Stimulated activated naive CD4-positive, alpha-beta T cell treated with Interleukin-2 at 50 U/mL for 16 hours (primary cell): ENCODE measurements around the gene HAUS7.
A peak's percentile ranks its signal among the peaks of the same experiment; 100 is the strongest.

Experiments
- DNase-seq: peaks from one replicate; lab custom pipeline; 2025; lab: John Stamatoyannopoulos, UW

HAUS7 gene

DNA sequence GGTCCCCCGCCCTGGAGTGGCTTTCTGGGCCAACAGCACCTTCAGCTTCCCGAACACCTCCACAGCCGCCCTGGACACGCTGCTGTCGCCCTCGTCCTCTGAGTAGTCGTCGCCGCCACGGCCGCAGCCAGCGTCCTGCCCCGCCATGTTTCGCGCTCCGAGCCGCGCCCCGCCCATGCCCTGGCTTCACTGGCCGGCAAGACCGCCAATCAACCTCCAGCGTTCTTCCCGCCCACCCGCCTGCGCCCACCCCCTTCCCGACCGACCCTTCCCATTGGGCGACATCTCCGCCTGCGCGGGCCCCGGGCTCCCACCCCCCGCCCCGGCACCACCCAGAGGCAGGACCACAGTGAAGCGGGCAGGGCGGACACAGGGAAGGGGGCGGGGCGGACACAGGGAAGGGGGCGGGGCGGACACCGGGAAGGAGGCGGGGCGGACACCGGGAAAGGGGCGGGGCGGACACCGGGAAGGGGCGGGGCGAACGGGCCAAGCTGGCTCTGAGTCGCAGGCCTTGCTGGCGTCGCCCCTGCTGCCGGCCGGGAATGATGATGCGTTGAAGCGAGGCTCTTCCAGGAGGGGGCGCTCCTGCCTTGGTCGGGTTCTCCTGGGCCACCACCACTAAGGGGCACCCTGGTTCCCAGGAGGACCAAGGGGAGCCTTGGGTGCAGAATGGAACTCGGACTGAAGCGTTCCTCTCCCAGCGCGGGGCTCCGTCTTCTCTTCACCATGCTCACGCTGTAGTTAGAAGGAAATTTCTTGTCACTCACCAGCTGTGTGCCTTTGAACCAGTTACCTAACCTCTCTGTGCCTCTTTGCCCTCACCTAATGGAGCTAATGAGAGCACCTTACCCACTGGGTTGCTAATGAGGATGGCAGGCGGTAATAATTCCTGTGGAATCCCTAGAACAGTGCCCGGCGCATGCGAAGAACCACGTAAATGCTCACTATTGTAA is at the start of gene HAUS7:
HAUS7 (minus strand) TSS at position 166 of the 953 bp plus-strand sequence; CDS start at position 147, 19 bp downstream.
- DNase-seq = peak; percentile 89

DNA sequence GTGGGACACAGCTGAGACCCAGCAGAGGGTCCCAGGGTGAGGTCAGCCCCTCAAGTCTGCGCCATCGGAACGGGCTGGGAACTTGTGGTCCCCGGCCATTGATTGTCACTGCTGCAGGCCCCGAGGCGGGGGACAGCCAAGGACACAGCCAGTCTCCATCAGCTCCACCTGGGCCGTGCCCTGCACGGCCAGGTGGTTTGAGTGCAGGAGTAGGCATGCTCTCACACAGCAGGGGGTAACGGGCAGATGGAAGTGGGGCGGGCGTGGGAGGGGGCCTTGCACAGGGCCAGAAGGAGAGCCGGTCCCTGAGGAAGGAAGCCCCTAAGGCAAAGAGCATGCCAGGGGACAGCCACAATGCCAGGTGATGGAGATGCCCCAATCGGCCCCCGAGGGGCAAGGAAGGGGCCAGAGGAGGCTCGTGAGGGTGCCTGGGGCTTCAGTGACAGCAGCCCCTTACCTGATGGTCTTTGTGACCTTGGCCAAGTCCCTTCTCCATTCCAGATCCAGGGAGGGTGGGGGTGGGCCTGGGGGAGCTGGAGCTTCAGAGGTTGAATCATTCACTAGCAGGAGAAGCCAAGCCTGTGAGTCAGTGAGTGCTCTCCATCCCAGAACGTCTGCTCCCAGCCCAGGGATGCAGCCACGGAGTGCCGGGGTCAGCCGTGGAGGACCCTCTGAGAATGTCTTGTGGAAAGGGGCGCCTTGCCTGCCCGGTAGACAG is 49.4 kb upstream of the HAUS7 start:
- DNase-seq = no peak

GRCh38 chrX:153517946-153518834 is 47.8 kb upstream of the HAUS7 start:
- no peak for DNase-seq

DNA sequence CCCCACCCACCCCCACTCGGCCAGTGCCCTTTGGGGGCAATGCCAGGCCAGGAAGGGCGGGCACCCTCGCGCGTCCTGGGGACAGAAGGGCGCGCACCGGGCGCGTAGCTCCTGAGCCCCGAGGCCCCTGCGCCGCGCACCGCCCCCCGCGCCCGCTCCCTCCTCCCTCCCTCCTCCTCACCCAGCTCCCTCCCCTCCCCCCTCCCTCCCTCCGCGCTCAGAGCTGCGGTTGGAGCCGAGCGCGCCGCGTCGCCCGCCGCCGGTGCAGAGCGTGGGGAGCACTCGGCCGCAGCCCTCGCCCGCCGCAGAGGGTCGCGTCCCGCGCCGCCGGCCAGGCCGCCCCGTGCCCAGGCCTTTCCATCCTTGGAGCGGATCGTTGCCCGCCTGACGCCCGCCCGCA is 47.0 kb upstream of the HAUS7 start, which contains the start of gene ATP2B3:
ATP2B3 (plus strand) TSS at position 220 of the 400 bp plus-strand sequence. CDS start 18,606 bp downstream, outside the sequence.
- DNase-seq = no peak

GRCh38 chrX:153516073-153516472 is 45.7 kb upstream of the HAUS7 start:
- no peak for DNase-seq

DNA sequence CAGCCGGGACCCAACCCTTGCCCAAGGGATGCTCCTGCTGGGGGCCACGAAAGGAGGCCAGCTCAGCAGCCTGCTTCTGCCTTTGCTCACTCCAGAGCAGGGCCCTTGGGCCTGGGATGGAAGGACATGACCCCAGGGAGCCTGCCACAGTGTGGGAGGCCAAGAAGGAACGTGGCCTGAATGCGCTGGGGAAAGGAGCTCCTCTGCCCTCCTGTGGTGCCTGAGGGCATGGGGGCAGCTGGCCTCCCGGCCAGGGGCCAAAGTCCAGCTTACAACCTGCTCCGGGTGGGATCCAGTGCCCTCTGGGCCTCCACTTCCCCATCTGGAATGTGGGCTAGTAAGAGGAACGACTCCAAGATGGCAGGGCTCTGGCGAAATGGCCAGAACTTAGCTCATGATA is 45.1 kb upstream of the HAUS7 start:
- DNase-seq = no peak

DNA sequence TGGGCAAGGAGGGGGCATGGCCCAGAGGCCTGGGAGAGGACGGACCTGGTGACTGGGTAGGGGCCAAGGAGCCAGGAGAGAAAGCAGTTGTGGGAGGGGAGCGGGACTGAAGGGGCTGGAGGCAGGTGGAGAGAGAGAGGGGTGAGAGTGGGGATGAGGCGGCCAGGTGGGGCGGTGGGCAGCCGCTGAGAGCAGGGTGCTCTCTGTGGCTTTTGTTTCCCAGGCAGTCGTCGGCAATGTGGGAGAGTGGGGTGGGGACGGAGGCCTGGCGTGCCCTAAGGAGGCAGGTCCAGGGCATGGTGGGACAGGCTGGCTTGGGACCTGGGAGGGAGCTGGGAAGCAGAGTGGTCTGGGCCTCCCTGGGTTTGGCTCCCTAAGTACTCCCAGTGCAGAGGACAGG is 43.9 kb upstream of the HAUS7 start:
- DNase-seq = no peak

GRCh38 chrX:153513265-153513664 is 42.9 kb upstream of the HAUS7 start:
- no peak for DNase-seq

GRCh38 chrX:153512501-153512893 is 42.1 kb upstream of the HAUS7 start:
- no peak for DNase-seq

DNA sequence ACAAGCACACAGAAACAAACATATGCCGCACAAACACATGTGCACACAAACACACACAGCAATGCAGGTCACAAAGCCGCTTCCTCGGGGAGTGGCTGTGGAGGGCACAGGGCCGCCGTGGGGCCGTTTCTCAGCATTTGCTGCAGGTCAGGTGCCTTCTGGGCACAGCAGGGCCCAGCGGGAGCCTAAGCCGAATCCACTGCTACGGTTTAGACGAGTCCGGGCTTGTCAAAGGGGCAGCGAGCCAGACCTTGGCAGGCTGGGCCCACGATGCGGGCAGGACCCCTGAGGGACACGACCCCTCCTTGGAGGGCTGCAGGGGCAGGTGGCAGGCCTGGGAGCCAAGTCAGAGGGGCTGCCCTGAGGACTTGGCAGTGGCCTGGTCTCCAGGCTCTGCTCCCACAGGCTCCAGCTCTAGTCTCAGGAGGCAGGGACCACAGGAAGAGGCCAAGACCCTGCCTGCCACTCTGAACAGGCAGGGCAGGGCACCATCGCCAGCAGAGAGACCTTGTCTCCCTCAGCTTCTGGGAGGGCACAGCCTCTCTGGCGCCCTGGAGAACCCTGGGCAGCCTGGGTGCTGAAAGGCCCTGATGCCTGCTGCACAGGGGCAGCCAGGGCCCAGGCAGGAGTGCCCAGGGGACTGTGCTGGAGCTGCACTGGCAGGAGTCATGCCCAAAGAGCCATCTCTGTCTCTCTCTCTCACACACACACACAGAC is 41.6 kb upstream of the HAUS7 start:
- DNase-seq = no peak

DNA sequence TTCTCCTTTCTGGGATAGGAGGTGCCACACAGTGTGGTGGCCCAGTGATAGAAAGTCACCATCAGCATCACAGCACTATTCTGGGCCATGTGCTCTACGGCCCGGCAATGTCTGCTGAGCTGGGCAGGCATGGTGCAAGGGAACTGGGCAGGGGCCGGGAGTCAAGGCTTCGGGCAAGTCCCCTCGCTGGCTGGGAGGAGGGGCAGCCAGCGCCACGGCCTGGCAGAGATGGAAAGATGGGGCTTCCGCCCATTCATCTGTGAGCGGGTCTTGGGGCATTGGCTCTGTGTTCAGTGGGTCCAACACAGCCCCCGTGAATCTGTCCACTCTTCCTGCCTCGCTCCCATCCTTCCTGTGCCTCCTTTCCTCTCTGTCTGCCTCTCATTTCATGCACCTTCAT is 40.0 kb upstream of the HAUS7 start:
- DNase-seq = no peak

DNA sequence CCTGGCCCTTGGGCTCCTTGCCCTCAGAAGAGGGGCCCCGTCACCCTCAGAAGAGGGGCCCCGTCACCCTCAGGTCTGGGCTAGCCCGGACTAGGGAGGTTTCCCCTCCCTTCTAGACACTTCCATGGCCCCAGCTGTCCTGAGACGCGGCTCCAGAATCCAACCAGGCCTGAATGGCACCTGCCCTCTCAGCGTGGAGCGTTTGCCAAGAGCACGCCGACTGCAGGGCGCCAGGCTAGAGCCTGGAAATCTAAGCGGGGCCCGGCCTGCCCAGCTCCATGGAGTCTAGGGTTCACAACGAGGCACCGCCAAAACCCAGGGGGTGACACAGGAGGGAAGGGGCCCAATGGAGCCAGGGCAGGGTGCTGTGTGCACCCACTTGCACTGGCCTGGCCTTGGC is 39.2 kb upstream of the HAUS7 start:
- DNase-seq = no peak

DNA sequence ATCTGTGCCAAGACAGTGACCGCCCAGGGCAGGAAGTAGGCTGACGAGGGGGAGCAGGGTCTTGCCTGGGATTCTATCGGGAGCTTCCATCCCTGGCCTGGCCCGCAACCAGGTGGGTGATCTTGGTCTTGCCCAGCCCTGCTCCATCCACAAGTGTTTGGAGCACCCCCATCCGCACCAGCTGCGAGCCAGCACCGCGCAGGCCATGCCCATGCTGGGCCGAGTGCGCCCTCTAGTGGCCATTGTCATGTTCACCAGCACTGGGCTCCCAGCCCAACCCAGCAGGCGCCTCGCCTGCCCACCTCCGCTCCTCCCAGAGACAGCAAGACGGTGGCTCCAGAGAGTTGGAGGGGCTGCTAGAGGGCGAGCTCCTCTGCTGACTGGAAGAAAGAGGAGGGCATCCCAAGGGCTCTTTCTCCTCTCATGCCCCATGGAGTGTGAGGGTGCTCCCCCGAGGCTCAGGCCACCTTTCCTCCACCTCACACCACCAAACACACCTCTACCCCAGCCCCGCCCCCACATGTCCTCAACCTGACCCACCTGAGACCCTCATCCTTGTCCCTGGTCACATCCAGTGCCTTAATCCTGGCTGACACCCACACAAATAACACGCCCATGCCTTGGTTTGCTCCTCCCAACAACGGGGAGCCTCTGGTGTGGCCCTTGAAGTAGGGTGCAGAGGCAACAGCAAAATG is 37.3 kb upstream of the HAUS7 start:
- peak; percentile 68 for DNase-seq

GRCh38 chrX:153505361-153505760 is 35.0 kb upstream of the HAUS7 start:
- DNase-seq = no peak

DNA sequence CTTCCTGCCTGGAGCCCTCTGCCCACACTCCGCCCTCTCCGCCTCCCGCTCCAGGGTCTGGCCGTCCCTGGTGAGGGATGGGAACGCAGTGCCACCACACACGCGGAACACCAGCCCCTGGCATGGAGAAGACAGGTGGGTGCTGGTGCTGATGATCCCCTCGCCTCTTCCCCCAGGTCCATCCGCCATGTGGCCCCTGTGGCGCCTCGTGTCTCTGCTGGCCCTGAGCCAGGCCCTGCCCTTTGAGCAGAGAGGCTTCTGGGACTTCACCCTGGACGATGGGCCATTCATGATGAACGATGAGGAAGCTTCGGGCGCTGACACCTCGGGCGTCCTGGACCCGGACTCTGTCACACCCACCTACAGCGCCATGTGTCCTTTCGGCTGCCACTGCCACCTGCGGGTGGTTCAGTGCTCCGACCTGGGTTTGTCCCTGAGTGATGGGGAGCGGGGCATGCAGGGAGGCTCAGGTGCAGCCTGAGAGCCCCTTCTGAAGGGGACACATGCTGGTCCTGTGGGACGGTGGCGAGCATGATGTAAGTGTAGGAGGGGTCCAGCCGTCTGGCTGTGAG is 34.2 kb upstream of the HAUS7 start:
- DNase-seq = no peak

- no peak for DNase-seq
Observed at GRCh38 chrX:153502796-153503195, 32.4 kb upstream of the HAUS7 start.

- no peak for DNase-seq
Observed at GRCh38 chrX:153502131-153502530, 31.8 kb upstream of the HAUS7 start.

GRCh38 chrX:153501530-153501929 is 31.2 kb upstream of the HAUS7 start:
- no peak for DNase-seq

DNA sequence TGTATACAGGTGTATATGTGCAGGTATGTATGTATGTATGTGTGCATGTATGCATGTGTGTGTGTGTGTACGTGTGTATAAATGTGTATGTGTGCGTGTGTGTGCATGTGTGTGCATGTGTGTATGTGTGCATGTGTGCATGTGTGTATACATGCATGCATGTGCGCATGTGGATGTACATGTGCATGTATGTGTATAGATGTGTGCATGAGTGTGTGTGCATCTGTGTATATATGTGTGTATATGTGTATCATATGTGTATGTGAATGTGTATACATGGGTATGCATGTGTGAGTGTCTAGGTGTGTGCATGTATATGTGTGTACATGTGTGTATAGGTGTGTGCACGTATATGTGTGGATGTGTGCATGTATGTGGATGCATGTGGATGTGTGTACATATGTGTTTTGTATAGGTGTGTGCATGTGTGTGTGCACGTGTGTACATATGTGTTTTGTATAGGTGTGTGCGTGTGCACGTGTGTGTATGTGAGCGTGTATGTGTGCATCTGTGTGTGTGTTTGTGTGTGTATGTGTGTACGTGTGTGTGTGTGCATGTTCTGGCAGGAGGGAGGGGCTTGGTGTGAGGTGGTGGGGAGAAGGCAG is 30.4 kb upstream of the HAUS7 start:
- no peak for DNase-seq

DNA sequence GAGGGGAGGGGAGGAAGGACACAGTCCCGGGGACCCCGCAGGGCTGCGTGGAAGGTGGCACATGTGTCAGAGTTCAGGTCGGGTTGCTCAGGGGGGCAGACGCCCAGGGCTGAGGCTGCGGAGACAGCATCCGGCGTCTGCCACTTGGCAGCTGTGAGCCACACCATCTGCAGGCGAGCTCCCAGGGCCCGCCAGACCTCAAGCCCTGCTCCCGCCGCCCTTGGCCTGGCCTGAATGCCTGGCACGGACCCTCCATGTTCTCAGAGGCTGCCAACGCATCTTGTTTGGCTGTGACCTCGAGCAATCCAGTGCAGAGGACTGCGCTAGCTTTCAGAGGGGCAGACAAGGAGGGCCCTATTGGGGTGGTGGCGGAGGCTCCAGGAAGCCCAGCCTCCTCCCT is 29.5 kb upstream of the HAUS7 start:
- no peak for DNase-seq
